ENCODE data around the gene ATXN1. TPM values are rescaled to one million over a fixed set of nuclear protein-coding genes. Genes with fewer than 3 reads are reported as not detected.
"Not testable (repeated sequence)": the region's sequence is repeated elsewhere in the genome, so short reads cannot be mapped to it uniquely, and the experiment has no call there.

The ATXN1 gene
- total RNA-seq, 4 donors from 2014 or later: 24.9 to 48.0 (median 36.8) TPM

- DNase-seq (ENCODE audit: low spot score in 2 of 2): no peak
- Histone ChIP-seq H3K9me3 (no peaks in the 10 kb centered on the region), H3K27ac (no peak overlapping the region), H3K4me1 (peaks cover 0 to 17% (median 2%) of the 10 kb centered on the region in 4 donors), H3K36me3 (no peaks in the 10 kb centered on the region), H3K4me3 (no peak overlapping the region), H3K27me3 (no peaks in the 10 kb centered on the region)
- no peak for TF ChIP-seq EP300 (IDR thresholded peaks at IDR 0.05)
- TF ChIP-seq CTCF (IDR thresholded peaks at IDR 0.05): no peak
- TF ChIP-seq POLR2A (IDR thresholded peaks at IDR 0.05): no peak
- 36 to 42% methylated on average over 1 of the region's 1 CpG for WGBS, 2 donors
Observed at GRCh38 chr6:16272201-16272600, 489.1 kb downstream of the ATXN1 start.

GRCh38 chr6:16271428-16271827 is 489.8 kb downstream of the ATXN1 start:
- WGBS, 2 donors: 95 to 99% methylated on average over 5 of the region's 5 CpGs

GRCh38 chr6:16270178-16270794 is 491.0 kb downstream of the ATXN1 start:
- H3K36me3 ChIP-seq: peaks cover 0 to 5% (median 0%) of the 10 kb centered on the region in 3 donors
- H3K27ac ChIP-seq: no peak overlapping the region
- no peak for TF ChIP-seq POLR2A (IDR thresholded peaks at IDR 0.05)
- no peak for TF ChIP-seq EP300 (IDR thresholded peaks at IDR 0.05)
- TF ChIP-seq CTCF (IDR thresholded peaks at IDR 0.05): no peak
- peaks cover 0 to 10% (median 0%) of the 10 kb centered on the region in 4 donors for H3K4me1 ChIP-seq
- no peaks in the 10 kb centered on the region for H3K9me3 ChIP-seq
- 91 to 94% methylated on average over 5 of the region's 5 CpGs for WGBS, 2 donors
- H3K27me3 ChIP-seq: no peaks in the 10 kb centered on the region
- DNase-seq (ENCODE audit: low spot score in 2 of 2): no peak
- no peak overlapping the region for H3K4me3 ChIP-seq

More at GRCh38 chr6:16271428-16271827, 489.8 kb downstream of the ATXN1 start:
- Histone ChIP-seq H3K9me3 (no peaks in the 10 kb centered on the region), H3K4me3 (no peak overlapping the region), H3K27me3 (no peaks in the 10 kb centered on the region), H3K36me3 (no peaks in the 10 kb centered on the region), H3K27ac (no peak overlapping the region), H3K4me1 (peaks cover 0 to 10% (median 0%) of the 10 kb centered on the region in 4 donors)
- TF ChIP-seq POLR2A (IDR thresholded peaks at IDR 0.05) (no peak), EP300 (IDR thresholded peaks at IDR 0.05) (no peak), CTCF (IDR thresholded peaks at IDR 0.05) (no peak)
- DNase-seq (ENCODE audit: low spot score in 2 of 2): no peak

GRCh38 chr6:16269442-16270070 is 491.7 kb downstream of the ATXN1 start:
- not testable (repeated sequence) for H3K36me3 ChIP-seq; DNase-seq (ENCODE audit: low spot score in 2 of 2); H3K27ac ChIP-seq

GRCh38 chr6:16267428-16268263 is 493.6 kb downstream of the ATXN1 start:
- Histone ChIP-seq H3K4me3 (no peak overlapping the region), H3K4me1 (peaks cover 0 to 1% (median 0%) of the 10 kb centered on the region in 4 donors), H3K27me3 (no peaks in the 10 kb centered on the region), H3K36me3 (peaks cover 0 to 5% (median 0%) of the 10 kb centered on the region in 3 donors), H3K27ac (no peak overlapping the region), H3K9me3 (no peaks in the 10 kb centered on the region)
- no peak for DNase-seq (ENCODE audit: low spot score in 2 of 2)
- TF ChIP-seq CTCF (IDR thresholded peaks at IDR 0.05): no peak
- TF ChIP-seq EP300 (IDR thresholded peaks at IDR 0.05): no peak
- TF ChIP-seq POLR2A (IDR thresholded peaks at IDR 0.05): no peak
- WGBS, 2 donors: 94 to 95% methylated on average over 21 to 23 of the region's 23 CpGs

More at GRCh38 chr6:16269442-16270070, 491.7 kb downstream of the ATXN1 start:
- H3K9me3 ChIP-seq, H3K27me3 ChIP-seq, H3K4me3 ChIP-seq: not testable (repeated sequence)
- 89 to 96% methylated on average over 7 of the region's 7 CpGs for WGBS, 2 donors
- peaks cover 0 to 10% (median 0%) of the 10 kb centered on the region in 4 donors for H3K4me1 ChIP-seq
